GM10248 (cell line): ENCODE measurements around the gene CHPF.
A peak's percentile ranks its signal among the peaks of the same experiment; 100 is the strongest.

ENCODE experiments used
- CTCF ChIA-PET: fragments of 300-600 bp; sonication (Branson Sonifier 250); formaldehyde crosslinking; extraction: SDS; loops from one replicate; lab custom pipeline; 2021; ENCODE audit warnings: antibody characterized with exemption; lab: Yijun Ruan, JAX
- POLR2A ChIA-PET: fragments of 350-650 bp; sonication (Branson Sonifier 250); formaldehyde crosslinking; extraction: SDS; loops from one replicate; lab custom pipeline; 2020; ENCODE audit warnings: antibody characterized with exemption; lab: Yijun Ruan, JAX
- DNase-seq: peaks from one replicate; pipeline ENCODE4 v3.0.0; 2012; ENCODE audit errors: extremely low spot score
- CTCF ChIP-seq: IDR thresholded peaks from 2 replicates; pipeline ENCODE4 v1.5.1; 2012; ENCODE audit warnings: mild to moderate bottlenecking, low read depth; ENCODE audit errors: extremely low read depth, missing control alignments, control extremely low read depth

The CHPF gene

GRCh38 chr2:219552382-219553167 lies 9.0 kb upstream of the CHPF start:
- ChIA-PET POLR2A (no interaction called here), CTCF (interaction anchor here (1.0 to 7.9 kb wide), 5 partner anchors 9 to 150 kb away, joined by 3 to 63 read pairs (median 4); partner anchors contain the start of genes CHPF, STK11IP and TMEM198)
- TF ChIP-seq CTCF: no peak
- peak; percentile 94 for DNase-seq

GRCh38 chr2:219551441-219552381 lies 8.1 kb upstream of the CHPF start:
- DNase-seq: no peak
- CTCF ChIA-PET: interaction anchor here (1.0 to 7.9 kb wide), 9 partner anchors 8 to 149 kb away, joined by 3 to 63 read pairs (median 4); partner anchors contain the start of genes CHPF, STK11IP and TMEM198
- no peak for TF ChIP-seq CTCF
- POLR2A ChIA-PET: no interaction called here

- no peak for TF ChIP-seq CTCF
- ChIA-PET POLR2A (no interaction called here), CTCF (interaction anchor here (0.7 to 2.7 kb wide), 5 partner anchors 8 to 140 kb away, joined by 4 to 18 read pairs (median 6); no protein-coding TSS in a partner anchor)
Measured at GRCh38 chr2:219549619-219550018, 6.0 kb upstream of the CHPF start.

GRCh38 chr2:219548990-219549389 lies 5.4 kb upstream of the CHPF start:
- no peak for DNase-seq
- no peak for TF ChIP-seq CTCF
- CTCF ChIA-PET: interaction anchor here (0.7 to 2.7 kb wide), 8 partner anchors 8 to 94 kb away, joined by 3 to 18 read pairs (median 4); no protein-coding TSS in a partner anchor
- POLR2A ChIA-PET: no interaction called here

More at GRCh38 chr2:219549619-219550018, 6.0 kb upstream of the CHPF start:
- DNase-seq: no peak

GRCh38 chr2:219547621-219548020 lies 4.0 kb upstream of the CHPF start:
- TF ChIP-seq CTCF: no peak
- DNase-seq: no peak
- CTCF ChIA-PET: interaction anchor here (1.0 to 2.7 kb wide), 2 partner anchors 12 to 88 kb away, joined by 3 to 18 read pairs; no protein-coding TSS in a partner anchor
- POLR2A ChIA-PET: no interaction called here

GRCh38 chr2:219545943-219546352 lies 2.3 kb upstream of the CHPF start:
- no peak for TF ChIP-seq CTCF
- CTCF ChIA-PET: interaction anchor here (1.0 to 8.1 kb wide), 4 partner anchors 16 to 98 kb away, joined by 3 to 153 read pairs (median 91); a partner anchor contains a TSS
- no peak for DNase-seq
- POLR2A ChIA-PET: no interaction called here
